NCI-H1694 treated with DMSO at 0.1 percent for 48 hours (cell line): ENCODE results near the gene NTN1.

ENCODE experiments used
- DNase-seq: peaks from one replicate; lab custom pipeline; 2025; lab: John Stamatoyannopoulos, UW

Gene NTN1

DNA sequence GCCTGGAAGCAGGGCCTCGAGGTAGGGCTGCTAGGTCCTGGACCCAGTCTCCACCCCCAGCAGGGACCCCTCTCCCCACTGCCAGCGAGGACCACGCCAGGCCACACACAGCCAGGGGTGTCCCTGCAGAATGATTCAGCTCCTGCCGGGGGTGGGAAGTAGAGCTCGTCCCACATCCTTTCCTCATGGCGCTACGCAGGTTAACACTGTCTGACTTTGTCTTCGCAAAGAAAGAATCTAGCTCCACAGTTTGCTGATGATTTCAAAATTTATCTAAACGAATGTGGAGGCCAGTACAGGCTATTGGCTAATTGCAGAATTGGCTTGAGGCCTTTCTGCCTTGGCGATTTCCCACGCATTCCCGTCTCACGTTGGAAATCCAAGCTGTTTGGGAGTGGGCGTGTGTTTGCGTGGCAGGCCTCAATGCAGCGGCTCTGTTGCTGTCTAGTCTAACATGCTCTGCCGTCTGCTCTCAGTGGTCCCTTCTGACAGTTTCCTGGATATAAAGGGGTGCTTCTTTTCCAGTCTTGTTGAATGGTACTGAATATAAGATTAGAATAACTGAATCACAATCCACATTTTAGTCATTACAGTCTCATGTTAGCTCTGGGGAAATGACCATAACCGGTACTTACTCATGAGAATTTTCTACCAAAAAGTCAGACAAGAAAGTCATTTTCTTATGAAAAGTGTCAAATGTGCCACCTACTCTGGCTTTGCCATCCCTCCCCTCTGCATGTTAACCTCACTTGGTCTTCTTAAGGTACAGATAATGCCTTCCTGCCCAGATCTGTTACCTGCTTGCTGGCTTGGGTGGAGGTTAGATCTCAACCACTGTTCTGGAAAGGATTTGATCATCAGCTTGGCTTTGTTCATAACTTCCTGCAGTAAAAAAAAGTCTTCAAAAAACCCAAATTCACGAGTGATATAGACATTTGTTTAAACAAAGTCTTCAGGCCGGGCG, 252.4 kb downstream of the NTN1 start:
- no peak for DNase-seq

DNA sequence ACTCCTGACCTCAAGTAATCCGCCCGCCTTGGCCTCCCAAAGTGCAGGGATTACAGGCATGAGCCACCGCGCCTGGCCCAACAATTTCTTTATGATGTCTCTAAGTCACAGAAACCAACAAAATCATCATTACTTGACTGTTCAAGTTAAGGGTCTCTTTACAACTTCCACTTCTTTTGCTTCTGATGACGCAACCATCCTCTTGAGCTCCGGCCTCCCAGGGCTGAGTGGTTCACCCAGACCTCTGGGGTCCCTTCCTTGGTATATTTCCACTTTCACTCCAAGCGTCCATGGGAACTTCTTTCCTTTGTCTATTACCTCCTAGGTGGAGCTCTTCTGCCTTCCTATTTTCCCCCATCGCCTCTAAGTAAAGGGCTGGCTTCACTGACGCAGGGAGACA, 253.7 kb downstream of the NTN1 start:
- no peak for DNase-seq

DNA sequence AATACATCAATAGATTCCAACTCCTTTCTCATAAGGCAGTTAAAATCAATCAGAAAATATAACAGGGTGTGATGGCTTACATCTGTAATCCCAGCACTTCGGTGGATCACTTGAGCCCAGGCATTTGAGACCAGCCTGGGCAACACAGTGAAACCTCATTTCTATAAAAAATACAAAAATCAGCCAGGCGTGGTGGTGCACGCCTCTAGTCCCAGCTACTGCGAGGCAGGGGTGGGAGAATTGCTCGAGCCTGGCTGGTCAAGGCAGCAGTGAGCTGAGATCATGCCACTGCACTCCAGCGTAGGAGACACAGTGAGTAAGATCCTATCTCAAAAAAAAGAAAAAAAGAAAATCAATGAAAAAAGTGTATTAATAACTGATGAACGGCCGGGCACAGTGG, 258.6 kb downstream of the NTN1 start:
- no peak for DNase-seq

DNA sequence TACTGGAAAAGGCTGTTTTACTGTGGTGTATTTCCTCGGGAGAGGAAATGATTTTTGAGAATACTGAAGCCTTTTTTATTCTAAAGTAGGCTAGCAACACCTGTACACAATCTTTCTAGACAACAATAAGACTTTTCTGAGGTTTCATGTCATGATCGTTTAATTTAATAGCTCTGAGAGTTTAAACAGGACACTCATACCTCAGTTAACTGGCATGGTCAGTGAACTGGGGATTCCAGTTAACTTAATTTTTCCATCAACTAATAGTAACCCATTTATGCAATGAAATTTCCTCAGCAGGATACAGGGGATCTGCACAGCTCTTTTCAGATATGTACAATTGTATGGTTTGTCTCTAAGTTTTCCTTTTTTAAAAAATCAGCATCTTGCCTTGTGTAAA, 262.6 kb downstream of the NTN1 start:
- DNase-seq, result no peak

DNA sequence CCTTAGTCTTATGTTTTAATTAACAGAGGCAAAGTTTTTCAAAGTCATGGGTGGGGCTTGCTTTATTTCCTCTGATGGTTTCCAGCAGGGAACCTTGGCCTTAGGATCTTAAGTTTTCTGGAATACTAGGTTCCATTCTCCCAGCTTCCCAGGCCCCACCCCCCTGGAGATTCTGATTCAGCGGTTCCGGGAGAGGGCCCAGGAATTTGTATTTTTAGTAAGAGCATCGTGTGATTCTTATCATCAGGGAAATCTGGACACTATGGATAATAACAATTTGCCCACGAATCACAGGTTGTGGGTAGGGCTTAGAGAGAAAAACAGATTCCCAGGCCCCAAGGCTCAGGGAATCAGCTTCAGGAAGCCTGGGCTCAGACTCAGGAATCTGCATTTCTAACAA, 263.6 kb downstream of the NTN1 start:
- no peak for DNase-seq

DNA sequence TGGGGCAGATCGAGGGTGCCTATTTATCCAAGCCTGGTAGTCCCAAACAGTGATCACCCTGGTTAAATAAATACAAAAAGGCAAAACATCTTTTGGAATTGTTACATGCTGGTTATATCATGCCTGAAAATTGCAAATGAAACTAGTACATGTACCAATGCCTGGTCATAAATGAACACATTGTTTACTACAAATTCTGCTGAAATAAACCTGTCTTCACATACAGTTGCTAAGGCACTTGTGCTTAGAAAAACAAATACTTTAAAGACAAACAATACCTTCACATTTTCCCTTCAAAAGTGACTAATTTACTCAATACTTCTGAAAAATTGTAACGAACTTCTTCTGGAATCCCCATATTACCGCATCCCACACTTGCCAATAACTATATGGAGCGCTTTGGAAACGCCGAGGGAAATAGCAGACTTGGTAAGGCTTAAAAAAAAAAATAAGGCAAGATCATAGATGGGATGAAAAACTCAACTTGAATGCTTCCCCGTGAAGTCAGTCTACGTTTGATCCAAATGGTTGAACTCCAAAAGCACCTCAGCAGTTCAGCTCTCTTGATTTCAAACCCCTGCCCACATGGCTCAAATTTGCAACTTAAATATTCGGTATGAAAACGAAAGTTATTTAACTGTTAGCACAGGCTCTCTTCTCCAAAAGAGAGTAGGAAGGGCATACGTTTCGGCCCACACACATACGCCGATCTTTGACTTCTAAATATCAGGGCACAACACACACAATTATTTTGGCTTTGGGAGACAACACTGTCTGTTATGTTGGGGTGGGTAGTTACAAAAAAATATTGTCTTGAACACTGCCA, 264.5 kb downstream of the NTN1 start:
- DNase-seq, result no peak

DNA sequence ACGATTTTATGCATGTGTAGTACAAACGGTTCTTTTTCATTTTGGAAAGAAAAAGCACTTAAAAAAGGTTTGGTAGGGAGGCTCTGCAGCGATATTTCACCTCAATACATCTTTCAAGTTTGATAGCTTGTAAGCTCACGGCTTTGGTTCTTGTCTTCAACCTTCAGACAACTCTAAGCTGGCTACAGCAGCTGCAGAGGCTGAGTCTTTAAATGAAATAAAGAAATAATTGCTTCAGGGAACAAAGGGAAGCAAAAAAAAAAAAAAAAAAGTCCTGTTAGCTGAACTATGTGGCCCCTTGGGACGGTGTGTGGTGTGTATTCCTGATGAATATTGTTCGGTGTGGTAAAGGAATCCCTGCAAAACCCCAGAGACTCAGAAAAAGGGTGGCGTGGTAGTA, 265.1 kb downstream of the NTN1 start:
- no peak for DNase-seq

DNA sequence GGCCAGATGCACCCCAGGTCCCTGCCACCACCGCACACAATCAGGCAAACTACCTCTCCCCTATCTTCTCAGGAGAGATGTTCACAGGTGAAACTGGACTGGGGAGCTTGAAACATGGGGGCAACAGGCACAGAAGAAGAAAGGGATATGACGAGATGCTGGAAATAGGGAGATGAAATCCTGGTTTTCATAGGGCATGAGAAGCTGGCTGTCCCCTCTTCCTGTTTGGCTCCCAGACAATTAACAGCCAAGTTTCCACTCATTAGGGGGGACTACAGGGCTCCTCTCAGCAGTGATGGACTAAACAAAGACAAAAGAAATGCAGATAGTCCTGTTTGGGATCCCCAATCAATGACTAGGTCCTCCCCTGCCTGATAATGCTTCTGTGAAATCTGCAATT, 266.0 kb downstream of the NTN1 start:
- DNase-seq, result no peak

DNA sequence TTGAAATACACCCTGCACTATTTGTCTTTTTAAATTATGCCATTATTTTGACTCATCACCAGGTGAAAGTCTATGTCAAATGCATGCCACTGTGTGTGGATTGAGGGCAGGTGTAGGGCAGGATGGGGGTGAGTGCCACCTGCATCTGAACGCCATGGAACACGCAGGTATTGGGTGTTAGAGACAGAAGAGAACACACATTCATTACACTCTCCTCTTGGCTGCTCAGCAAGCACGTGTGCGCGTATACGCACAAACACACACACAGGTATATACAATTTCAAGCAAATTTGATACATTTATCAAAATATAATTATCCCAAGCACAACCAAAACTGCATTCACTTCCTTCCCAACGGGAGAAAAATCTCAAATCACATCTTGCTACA, 268.9 kb downstream of the NTN1 start:
- DNase-seq, result no peak

DNA sequence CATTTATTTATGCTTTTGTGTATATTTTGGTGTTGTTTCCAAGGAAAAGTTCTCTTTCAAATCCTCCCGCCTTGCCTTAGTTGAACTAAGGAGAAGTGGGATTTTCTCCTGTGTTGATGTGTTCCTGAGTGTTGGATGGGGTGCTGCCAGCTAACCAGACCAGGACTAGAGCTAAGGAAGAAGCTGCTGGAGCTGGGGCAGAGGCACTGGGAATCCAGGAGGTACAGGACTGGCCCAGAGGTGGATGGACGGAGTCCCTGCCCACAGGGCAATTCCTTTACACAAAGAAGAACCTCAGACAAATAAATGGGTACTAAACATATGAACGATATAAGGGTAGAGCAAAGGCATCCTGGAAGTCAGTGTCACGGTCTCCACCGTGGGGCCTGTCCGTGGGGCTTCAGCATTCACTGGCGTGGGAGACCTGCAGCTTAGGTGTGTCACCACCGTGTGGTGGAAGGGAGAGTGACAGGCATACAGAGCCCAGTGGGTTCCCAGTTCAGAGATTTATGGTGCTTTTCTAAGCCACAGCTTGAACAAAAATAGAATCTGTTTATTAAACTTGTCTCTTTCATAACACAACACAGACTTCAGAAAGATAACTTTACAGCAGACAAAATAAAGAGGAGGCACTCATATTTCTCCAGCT, 270.7 kb downstream of the NTN1 start:
- DNase-seq, result peak; percentile 2

DNA sequence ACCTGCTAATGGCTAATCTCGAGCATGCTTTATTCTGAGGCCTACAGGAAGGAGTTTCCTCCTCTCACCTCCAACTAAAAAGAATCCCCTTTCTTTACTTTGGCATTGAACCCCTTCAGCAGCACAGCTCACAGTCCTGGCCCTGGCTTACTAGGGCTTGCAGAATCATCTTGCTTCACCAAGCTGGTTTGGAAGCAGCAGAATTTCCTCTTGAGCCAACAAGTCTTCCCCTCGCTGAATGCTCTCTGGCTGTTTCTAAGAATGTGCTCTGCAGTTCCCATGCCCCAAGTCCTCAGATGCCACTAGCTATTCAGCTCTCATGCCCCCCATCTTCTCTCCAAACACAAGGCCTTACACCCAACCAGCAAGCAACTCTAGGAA, 271.2 kb downstream of the NTN1 start:
- no peak for DNase-seq
